ENCODE results near the gene PLA2R1.

The PLA2R1 gene

DNA sequence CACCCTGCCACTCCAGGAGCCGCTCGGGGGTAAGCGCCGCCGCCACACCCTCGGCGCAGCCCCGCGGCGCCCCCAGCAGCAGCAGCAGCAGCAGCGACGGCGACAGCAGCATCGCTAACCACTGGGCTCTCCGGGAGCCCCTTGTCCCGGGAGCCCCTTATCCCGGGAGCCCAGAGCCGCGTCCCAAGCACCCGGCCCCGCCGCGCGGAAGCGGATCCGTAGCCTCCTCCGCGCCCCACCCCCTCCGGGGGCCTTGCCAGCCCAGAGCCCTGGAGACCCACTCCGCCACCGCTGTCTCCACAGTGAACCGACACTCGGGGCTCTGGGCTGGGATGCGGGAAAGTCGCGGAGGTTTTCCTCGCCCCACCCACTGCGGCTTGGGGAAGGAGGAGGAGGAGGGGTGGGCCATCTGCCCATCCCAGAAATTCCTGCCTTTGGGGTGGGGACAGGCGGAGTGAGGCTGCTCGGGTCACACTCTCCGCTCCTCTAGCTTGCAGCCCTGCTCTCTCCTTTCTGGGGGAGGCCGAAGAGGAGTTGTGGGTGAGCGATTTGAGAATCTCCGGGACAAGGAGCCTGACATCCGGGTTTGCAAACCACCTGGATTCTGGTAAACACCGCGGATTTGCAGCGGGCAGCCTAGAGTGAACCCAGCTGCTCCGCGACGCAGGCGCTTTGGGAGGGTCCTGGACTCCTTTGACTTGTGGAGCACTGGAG lies at the start of gene PLA2R1:
Gene PLA2R1 (minus strand): TSS at position 324 of the 714 bp plus-strand sequence. CDS start 212 bp downstream, at position 112.
- in situ Hi-C loops (cut with MboI; ENCODE audit: low sequenced_read_pairs): no loop called here

DNA sequence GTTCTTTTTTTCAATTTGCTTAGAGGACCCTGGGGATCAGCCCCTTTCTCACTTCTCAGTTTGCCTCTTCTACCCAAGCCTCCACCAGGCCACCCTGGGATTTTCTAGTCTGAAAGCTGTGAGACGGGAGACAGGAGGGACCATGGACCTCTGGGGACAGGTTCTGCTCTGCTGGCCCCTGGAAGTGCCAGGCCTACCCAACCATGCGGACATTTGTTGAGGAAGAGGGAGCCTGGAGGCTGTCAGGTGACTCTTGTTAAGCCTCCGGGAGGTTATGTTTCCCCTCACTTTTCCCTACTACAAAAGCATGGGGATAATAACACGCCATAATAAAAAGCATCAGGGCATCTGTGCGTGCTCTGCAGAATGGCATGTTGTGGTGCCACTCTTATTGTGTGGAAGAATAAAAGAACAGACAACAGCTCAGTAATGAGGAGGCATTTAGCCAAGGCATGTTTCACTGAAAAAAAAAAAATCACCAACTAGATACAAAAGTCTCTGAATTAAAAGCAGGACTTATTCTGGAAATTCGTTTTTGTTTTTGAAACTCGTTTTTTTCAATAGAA lies 48.3 kb upstream of the PLA2R1 start:
- in situ Hi-C loops (cut with MboI; ENCODE audit: low sequenced_read_pairs): loop anchor here (25.0 kb wide), 1 partner anchor 877 kb away; no protein-coding TSS in a partner anchor

DNA sequence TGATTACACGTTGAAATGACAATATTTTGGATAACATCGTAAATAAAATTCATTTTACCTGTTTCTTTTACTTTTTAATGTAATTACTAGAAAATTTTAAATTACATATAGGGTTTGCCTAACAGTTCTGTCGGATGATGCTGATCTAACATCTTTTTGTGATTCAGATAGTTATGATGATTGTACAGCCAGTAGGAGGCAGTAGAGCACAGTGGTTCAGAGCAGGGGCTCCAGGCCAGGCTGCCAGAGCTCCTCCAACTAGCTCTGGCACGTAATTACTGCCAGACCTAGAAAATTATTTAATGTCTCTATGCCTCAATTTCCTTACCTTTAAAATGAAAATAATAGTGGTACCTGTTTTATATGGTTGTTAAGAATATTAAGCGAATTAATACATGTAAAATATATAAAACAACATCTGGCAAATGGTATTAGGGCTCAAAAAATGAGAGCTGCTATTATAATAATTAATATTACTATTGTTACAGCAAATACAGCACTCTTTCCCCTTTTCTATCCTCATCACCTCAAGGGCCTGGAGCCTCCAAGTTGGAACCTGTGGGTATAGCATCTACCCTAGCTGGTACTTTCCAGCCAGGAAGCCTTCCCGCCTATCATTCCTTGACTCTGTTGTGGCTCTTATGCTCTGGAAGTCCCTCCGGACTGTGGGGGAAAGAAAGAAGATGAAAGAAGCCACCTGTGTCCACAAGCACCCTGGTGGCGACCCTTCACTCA lies 47.7 kb upstream of the PLA2R1 start:
- in situ Hi-C loops (cut with MboI; ENCODE audit: low sequenced_read_pairs): loop anchor here (25.0 kb wide), 1 partner anchor 877 kb away; no protein-coding TSS in a partner anchor

DNA sequence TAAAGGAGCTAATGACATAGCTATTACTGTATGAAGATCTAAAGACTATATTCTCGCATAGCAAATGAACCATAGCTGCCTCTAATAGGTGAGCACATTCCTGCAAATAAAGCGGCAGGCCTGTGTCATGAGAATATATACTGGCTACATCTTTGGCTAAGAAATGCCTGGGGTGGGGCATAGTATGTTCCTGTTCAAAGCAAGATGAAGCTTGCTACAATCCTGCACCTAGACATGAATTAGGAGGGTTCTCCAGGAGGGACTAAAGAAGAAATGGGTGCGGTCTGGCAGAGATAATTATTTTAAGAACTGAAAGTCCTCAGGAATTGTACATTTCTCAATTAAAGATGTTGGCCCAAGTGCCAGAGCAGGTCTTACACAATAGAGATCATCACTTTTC lies 46.8 kb upstream of the PLA2R1 start:
- in situ Hi-C loops (cut with MboI; ENCODE audit: low sequenced_read_pairs): loop anchor here (25.0 kb wide), 1 partner anchor 878 kb away; no protein-coding TSS in a partner anchor

DNA sequence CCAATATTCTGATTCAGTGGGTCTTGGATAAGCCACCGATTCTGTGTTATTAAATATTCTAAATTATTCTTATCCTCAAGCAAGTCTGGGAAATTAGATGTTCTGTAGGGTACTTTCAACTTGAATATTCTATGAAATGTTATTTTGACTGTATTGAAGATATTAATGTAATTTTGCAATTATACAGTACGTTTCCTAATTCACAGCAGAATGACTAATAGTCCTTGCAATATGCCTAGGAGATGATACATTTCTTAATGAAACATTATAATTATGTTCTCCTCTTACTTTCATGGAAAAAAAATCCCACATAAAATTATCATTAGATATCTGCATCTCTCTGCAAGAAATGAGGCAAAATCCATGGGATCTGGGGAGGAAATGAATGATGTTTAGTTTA lies 46.2 kb upstream of the PLA2R1 start:
- in situ Hi-C loops (cut with MboI; ENCODE audit: low sequenced_read_pairs): loop anchor here (25.0 kb wide), 1 partner anchor 879 kb away; no protein-coding TSS in a partner anchor

DNA sequence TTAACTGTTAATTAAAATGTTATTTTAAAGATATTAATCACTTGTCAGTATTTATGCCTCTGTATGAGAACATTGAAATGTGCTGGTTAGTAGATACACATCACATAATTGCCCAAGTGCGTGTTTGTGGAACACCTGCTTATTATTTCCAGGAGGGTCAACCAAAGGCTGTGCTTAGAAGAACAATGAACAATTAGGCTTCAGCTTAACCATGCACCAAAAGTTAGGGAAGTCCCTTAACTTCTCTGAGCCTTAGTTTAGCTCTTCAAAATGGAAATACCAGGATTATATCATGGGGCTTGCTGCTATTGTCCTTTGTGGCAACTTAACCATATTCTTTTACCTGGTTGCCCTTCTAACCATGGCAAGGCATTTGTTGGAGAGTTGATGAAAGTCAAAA lies 43.0 kb upstream of the PLA2R1 start:
- in situ Hi-C loops (cut with MboI; ENCODE audit: low sequenced_read_pairs): loop anchor here (25.0 kb wide), 1 partner anchor 882 kb away; no protein-coding TSS in a partner anchor

DNA sequence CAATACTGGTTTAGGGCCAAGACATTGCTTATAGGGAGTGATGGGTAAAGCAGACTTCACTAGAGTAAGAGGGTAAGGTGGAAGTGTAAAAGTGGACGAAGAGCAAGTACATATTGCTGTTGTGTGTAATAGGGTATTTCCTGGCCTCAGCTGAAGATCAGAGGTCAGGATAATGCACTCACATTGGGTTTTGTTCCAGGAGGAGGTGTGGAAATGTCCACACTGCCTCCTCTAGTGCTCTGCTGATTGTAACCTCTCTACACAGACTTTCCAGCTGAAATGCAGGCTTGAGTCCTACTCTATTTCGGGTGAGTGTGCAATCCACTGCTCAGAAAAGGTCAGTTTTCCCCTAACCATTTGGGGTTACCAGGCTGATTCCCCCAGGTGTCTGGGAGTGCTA lies 41.7 kb upstream of the PLA2R1 start:
- in situ Hi-C loops (cut with MboI; ENCODE audit: low sequenced_read_pairs): loop anchor here (25.0 kb wide), 1 partner anchor 883 kb away; no protein-coding TSS in a partner anchor

DNA sequence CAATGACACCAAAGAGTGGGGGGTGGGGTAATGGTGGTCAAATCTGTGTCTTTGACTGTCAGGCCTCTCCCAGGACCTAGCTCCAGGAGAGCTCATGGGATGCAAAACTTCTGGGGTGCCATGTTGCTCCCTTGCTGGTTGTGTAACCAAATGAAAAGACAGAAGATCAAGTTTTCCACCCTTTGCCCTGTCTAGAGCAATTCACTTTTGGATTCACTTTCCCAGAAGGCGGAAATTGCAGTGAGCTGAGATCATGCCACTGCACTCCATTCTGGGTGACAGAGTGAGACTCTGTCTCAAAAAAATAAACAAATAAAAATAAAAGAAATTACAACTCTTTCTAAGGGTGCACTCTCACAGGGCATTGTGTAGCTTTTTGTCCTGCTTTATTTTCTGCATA lies 34.9 kb upstream of the PLA2R1 start:
- in situ Hi-C loops (cut with MboI; ENCODE audit: low sequenced_read_pairs): no loop called here

DNA sequence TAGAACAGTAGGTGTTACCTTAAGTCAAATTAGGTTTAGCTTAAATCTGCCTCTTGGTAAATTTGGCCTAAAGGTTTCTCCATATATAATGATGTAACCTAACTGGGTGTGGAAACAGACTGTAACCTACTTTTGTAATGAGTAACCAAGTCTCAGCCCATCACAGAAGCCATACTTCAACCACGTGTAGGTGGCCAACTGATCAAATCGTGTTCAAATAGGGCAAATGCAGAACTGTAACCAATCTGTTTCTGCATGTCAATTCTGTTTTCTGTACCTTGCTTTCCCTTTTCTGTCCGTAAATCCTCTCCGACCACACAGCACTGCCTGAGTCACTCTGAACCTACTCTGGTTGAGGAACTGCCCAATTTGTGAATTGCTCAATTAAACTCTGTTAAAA lies 34.0 kb upstream of the PLA2R1 start:
- in situ Hi-C loops (cut with MboI; ENCODE audit: low sequenced_read_pairs): no loop called here

DNA sequence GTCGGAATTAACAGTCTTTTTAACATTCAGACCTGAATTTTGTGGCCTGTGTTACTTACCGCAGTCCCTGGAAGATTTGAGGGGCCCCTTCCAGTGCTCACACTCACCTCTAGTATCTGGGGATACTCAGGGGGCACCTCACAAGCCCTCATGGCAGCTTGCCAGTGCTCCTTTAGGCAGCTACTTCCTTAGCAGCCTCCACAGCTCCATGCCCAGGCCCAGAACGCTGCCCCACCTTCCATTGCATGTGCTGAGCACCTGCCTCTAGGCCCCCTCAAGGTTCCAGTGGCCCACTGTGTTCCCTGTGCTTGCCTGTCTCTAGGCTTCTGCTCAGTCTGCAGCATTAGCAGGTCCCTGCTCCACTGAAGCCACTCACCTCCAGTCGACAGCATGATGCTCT lies 30.0 kb upstream of the PLA2R1 start:
- in situ Hi-C loops (cut with MboI; ENCODE audit: low sequenced_read_pairs): no loop called here

DNA sequence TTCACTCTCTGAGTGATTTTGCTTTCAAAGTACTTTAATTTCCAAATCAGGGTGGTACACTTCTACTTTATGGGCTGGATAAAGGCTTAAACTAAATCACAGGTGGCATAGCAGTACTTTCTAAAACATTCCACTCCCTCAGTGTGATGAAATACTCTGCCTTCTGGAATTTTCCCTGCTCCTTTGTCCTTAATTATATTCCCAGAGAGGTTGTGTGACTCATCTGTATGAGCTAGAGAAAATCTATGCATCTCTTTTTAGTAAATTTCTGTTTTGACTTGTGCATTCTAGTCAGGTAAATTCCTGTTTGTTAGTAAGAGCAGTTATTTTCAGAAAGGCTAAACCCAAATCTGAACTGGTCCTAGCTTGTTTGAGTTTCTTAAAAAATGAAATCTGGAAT lies 29.0 kb upstream of the PLA2R1 start:
- in situ Hi-C loops (cut with MboI; ENCODE audit: low sequenced_read_pairs): no loop called here

DNA sequence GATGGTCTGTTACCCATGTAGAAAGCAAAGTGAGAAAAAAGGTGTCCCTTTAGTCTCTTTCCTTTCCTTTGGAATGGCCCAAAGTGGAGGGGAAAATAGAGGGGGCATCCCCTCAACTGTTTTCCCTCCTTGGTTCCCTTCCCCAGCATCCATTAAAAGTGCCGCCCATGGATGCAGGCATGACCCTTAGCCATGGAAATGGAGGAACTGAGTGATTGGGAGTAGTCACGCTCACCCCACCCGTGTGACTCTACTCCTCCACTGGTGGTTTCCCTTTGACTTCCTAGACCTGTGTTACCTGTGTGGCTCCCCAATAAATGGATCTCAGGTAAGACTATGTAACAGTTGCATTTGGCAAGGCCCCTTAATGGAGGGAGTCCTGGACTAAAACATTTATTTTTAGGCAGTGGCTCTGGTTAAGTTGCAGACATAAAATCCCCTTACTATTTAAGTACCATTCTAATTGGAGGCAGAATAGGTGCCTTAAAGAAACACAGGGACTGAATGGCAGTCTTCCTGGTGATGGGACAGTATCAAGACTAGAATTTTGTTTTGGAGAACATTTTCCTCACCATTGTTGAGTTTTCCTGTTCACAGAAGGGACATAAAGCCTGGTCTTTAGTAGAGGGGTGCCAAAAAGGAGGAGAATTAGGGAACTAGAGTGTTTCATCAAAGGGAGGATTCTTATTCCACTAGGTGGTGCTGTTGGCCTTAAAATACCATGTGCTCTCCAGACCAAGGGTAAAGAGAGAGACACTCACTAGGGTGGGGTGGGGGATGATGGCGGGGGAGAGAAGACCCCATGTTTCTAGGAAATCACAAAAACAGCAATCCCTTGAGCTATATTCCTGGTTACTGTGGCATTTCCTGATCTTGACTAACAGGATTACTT lies 25.7 kb upstream of the PLA2R1 start:
- in situ Hi-C loops (cut with MboI; ENCODE audit: low sequenced_read_pairs): no loop called here

DNA sequence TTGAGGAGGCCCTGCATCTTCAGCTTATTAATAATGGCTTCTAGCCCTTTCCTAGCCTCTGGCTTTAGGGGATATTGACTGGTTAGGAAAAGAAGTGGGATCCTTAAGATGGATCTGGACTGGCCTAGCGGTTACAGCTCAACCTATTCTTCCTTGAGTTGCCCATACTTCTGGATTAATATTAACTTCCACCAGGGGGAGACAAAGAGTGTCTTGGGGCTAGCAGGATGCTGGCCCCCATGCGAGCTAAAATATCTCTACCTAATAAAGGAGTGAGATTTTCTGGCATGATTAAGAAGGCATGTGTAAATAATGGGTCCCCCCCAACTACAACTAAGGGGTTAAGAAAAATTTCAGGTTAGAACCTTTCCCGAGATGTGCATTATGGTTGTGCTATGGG lies 23.2 kb upstream of the PLA2R1 start:
- in situ Hi-C loops (cut with MboI; ENCODE audit: low sequenced_read_pairs): no loop called here

DNA sequence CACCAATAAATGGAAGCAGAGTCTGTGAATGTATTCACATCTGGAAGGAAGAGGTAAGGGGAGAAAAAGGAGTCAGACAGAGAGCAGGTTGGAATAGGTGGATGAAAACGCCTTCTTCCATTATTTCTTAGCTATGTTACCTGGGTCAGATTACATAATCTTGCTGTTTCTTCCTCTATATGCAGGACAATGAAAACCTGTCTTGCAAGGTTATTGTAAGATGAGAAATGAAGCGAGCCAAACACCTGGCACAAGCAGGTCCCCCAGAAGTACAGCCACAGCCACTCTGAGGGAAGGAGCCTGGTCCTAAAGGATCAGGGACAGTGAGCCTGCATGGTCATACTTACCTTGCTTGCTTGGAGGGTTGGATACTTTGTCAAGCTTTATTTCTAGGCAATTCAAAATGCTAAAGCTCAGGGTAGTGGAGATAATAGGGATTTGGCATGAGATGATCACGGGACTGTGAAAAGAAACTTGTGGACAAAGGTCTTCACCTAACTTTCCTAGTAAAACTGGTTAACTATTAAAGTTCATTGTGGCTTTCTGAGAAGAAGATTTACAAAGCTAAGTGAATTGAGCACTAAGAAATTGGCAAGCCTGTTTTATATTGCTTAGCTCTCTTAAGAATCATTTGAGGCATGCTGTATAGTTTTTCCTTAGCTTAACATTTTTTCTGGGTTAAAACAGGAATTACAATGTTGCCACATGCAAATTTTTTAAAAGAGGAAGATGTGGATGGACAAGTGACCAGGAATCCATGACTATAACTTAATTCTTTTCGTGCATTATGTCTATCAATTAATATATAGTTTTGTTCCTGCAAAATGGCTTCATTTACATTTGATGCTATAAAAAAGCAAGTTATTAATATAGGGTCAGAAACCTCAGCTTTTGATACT lies 15.7 kb upstream of the PLA2R1 start:
- in situ Hi-C loops (cut with MboI; ENCODE audit: low sequenced_read_pairs): no loop called here

DNA sequence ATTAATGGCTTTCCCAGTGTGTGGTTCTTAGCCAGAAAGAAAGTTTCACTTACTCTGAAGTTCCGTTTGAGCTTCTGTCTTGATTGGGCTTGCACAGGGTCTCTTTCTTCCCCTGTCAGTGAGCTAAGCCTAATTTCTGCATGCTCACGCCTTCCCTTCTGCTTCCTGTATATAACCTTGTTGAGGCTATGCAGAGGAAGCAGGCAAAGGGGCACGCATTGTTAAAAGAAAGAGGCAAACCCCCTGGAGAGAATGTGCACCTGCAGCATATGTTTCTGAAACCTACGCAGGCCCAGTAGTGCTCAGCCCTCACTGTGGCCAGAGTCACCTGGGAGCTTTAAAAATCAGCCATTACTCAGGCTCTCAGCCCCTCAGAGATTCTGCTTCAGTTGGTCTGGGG lies 14.5 kb upstream of the PLA2R1 start:
- in situ Hi-C loops (cut with MboI; ENCODE audit: low sequenced_read_pairs): no loop called here

DNA sequence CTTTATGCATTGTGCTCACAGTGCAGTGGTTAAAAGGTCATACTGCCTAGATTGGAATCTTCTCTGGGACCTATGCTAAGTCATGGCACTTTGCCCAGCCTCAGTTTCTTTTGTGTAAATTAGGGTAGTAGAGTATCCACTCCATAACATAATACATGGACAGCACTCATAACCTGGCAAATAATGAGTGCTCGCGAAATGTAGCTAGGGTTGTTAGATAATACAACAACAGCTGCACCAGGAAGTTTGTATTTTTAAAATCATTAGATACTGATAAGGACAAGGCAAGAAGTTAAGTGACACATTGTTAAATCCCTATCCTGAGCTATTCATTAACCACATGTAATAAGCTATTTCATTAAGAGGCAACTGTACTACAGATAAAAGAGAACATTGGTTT lies 13.8 kb upstream of the PLA2R1 start:
- in situ Hi-C loops (cut with MboI; ENCODE audit: low sequenced_read_pairs): no loop called here

DNA sequence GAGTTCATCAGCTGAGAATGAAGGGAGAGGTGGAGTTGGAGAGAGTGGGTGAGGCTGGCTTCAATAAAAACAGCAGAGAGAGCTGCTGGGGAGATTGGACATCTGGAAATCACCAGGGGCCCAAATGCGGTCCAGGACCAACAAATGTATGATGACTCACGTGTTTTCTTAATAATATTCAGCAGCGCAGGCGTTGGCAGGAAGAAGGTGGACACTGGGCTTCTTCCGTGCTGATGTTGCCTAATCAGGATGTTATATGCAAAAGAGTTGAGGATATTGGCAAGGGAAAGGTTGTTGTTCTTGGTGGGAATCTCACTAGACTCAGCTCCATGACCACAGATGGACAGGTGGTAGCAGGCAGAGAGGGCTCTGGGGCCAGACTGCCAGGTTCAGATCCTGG lies 12.8 kb upstream of the PLA2R1 start:
- in situ Hi-C loops (cut with MboI; ENCODE audit: low sequenced_read_pairs): no loop called here

DNA sequence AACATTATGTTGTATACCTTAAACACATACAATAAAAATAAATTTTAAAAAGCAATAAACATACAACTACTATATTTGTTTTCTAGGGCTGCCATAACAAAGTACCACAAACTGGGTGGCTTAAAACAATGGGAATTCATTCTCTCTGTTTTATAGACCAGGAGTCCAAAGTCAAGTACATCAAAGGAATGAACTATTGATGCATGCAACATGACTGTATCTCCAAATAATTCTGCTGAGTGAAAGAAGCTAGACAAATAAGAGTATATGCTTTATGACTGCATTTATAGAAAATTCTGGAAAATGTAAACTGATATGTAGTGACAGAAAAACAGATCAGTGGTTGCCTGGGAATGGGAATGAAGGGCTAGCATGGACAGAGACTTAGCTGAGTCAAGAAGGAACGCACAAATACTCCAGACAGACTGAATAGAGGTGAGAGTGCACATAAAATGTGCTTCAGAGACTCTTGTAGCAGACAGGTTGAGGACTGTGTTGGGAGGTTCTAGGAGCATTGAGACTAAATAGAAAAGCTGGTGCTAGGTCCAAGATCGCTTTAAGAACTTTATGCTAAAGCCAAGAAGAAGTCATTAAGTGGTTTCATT lies 11.0 kb upstream of the PLA2R1 start:
- in situ Hi-C loops (cut with MboI; ENCODE audit: low sequenced_read_pairs): no loop called here

DNA sequence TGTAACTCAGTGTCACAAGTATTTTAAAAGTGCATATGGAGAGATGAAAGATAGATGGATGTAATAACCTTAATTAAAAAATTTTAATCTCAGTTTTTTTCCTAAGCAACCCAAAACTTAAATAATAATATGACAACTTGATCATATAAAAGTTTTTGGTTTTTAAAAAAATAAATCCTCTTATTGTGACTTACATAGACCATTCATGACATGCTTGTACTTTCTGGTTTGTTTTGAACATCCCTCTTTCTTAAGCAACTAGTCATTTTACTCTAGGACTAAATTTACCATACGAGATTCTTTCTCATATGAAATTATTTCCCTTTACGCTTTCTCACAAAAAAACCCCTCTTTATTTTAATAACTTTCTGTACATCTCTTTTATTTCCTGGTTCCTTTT lies 6.5 kb upstream of the PLA2R1 start:
- in situ Hi-C loops (cut with MboI; ENCODE audit: low sequenced_read_pairs): no loop called here
